Hypothalamus (tissue), 51 donors: ENCODE data around the gene SMG9.

Source experiments
- DNase-seq, 51 donors: peaks; one replicate each; lab custom pipeline; 2025; lab: John Stamatoyannopoulos, UW

The SMG9 gene, protein sequence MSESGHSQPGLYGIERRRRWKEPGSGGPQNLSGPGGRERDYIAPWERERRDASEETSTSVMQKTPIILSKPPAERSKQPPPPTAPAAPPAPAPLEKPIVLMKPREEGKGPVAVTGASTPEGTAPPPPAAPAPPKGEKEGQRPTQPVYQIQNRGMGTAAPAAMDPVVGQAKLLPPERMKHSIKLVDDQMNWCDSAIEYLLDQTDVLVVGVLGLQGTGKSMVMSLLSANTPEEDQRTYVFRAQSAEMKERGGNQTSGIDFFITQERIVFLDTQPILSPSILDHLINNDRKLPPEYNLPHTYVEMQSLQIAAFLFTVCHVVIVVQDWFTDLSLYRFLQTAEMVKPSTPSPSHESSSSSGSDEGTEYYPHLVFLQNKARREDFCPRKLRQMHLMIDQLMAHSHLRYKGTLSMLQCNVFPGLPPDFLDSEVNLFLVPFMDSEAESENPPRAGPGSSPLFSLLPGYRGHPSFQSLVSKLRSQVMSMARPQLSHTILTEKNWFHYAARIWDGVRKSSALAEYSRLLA

DNA sequence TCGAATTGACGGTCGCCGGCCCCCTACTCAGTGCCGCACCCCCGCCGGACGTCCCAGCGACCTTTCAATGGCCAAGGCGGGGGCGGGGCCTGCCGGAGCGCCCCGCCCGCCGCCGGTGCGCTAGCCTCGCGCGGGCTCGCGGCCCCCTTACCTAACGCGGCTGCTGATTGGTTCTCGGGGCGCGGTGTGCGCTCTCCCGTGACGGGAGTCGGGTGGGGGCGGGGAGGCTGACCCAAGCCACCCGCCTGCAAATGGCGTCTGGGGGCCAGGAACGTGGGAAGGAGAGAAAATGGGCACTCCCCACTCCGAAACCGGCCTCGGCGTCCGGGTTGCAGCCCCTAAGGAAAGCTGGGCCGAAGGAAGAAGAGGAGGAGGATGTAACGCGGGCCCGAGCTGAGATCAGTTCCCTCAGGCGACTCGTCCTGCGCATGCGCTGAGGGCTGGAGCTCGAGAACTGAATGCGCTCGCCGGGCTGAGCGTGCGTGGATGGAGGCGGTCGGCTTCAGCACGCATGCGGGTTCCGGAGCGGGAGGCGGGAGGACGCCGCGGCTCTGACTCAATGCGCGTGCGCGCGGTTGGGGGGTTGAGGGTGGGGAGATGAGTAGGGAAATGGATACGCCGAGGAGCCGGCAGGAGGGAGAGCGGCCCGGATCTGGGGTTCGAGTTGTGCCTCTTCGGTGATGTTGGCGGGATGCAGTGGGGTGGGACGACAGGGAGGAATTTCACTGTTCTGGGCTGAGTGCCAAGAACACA lies at the start of gene SMG9:
TSS of gene SMG9 (minus strand) at position 460 of the 753 bp plus-strand sequence. CDS start 4,221 bp downstream, outside the sequence.
- DNase-seq: peak; percentile 77 to 99 (median 95)

DNA sequence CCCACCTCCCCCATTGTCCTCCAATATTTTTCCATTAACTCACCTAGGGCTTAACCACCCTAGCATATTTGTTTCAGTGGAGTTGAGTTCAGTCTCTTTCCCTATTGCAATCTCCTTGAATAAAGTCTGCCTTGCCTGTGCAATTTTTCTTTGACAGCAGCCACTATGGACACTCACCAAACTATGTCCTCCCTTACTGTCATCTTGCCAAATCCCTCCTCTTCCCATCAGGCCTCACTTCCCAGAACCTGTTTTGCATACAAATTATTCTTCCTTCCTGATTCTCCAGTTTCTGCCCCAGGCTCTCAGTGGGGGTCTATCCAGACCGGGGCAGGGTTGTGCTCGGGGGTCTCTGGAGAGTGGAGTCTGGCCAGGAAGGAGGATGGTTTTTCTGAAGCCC lies 49.7 kb upstream of the SMG9 start:
- peak in 5 of 51 donors; percentile 11 to 26 (median 23) for DNase-seq

DNA sequence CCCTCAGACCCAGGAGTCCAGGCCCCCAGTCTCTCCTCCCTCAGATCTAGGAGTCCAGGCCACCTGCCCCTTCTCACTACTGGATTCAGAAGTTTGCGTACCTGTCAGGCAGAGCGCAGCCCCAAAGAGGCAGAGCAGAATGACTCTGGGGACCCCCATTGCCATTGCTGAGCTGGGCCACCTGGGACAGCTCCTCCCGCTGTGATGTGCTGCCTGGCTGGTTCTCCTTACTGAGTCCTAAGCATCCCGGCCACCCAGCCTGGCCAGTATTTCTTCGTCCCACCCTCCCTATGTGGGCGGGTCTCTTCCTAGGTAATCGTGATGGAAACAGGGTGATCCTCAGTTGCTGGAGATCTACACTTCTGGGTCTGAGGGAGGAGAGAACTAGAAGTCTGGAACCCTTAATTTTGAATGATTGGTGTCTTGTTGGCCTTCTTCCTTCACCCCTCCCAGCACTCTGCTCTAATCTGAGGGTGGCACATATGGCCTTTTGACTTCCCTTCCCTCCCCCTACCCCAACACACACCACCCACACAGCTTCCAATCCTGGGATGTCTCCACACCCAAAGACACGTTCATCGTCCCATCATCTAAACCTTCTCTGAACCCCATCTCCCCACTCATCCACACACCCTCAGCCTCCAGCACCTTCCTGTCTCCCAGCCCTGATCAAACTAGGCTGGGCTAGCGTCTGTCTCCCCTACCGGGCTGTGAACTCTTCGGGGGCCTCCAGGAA lies 47.6 kb upstream of the SMG9 start, which contains the start of gene LYPD5:
TSS of gene LYPD5 (minus strand) at position 232 of the 736 bp plus-strand sequence. CDS start at position 165, 67 bp downstream.
- DNase-seq: no peak

DNA sequence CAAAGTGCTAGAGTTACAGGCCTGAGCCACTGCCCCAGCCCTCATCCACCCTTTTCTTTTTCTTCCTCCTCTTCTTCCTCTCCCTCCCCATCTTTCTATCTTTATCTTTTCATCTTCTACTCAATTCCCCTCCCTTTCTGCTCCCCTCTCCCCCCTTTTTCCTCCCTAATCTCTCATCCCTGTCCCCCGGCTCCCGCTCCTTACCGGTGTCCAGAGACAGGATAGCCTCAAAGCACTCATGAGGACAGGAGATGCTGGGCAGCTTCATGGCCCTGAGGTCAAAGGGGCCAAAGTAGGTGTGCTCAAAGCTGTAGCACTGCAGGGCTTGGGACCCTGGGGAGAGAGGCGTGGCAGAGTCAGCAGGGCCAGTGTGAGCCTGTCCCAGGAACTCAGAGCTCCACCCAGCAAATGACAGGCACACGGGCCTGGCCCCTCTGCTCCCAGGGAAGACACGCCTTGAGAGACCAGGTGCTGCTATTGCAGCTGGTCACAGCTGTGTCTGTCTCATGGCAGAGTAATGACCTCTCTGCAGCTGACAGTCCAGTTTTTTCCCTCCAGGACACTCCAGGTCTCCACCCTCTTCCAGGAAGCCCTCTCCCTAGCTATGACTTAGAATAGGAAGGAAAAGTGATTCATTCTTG lies 44.9 kb upstream of the SMG9 start:
- no peak for DNase-seq

DNA sequence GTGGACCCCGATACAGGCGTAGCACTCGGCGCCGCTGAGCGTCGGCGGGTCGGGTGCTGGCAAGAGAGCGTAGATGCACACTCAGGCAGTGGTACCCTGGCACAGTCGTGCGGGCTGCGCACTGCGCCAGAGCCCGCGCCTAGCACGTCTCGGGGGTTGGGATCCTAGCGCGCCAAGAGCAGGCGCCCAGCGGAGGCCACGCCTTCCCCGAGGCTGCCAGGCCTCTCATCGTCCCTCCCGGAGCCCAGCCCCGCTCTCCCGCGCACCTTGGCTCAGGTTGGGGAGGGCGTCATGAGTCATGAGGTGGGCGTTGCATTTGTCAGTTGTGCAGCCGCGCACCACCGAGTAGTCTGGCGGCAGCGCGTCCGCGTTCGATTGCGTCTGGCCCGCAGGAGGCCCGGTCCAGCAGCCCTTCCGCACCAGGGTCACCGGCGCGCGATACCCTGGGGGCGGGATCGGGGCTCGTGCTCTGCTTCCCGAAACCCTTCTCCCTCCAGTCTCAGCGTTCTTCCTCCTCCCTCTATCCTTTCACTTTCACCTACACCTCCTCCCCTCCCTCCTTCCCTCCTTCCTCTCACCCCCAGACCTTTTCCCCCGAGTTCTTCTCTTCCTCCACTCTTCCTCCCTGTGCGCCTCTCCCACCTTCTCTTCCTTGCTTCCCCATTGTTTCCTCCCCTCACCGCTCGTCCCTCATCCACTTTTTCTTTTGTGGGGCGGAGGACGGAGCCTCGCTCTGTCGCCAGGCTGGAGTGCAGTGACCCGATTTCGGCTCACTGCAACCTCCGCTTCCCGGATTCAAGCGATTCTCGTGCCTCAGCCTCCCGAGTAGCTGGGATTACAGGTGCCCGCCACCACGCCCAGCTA lies 44.0 kb upstream of the SMG9 start:
- peak in 21 of 51 donors; percentile 10 to 77 (median 35) for DNase-seq

DNA sequence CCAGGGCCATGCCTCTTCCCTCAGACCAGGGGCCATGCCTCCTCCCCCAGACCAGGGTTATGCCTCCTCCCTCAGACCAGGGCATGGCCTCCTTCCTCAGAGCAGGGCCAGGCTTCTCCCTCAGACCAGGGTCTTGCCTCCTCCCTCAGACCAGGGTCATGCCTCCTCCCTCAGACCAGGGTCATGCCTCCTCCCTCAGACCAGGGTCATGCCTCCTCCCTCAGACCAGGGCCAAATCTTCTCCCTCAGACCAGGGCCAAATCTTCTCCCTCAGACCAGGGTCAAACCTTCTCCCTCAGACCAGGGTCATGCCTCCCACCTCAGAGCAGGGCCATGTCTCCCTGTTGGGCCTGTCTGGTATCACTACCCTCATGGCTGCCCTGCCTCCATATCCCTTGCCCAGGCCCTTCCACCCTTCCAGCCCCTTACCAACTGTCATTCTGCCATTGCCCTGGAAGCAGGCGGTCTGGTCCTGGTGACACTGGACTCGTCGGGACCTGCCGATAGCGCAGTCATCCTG lies 43.3 kb upstream of the SMG9 start:
- no peak for DNase-seq

DNA sequence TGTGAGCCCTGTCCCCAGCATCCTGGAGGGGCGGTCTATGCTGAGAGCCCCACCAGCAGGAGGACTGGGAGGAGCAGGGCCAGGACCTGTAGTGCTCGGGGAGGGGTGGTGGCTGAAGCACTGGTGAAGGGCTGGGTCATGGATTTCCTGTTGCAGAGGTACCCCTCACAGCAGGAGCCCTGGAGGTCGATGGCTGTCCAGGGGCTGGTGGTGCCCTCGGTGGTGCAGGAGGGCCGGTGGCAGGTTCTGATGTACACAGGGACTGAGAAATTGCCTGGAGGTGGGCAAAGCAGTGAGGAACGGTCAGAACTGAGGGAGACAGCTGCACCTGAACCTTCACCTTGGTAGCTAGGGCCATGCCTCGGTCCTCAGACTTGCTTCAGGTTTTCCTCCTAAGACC lies 42.8 kb upstream of the SMG9 start:
- no peak for DNase-seq

DNA sequence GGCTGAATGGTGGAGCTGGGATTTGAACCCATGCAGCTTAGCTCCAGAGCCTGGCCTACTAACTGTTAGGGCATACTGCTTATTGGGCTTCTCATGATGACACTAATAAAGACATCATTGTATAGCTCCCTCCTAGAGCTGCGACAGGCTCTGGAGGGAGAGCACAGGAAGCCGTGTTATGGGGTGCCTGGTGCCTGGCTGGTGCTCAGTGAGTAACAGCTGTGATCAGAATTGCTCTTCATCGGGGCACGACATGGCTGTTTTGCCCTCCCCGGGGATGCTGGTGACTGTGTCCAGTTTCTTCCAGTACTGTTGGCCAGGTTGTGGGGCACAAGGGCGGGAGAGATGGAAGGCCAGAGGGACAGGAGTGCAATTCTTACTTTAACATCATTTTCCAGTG lies 42.4 kb upstream of the SMG9 start:
- DNase-seq: peak in 8 of 51 donors; percentile 12 to 38 (median 20)

DNA sequence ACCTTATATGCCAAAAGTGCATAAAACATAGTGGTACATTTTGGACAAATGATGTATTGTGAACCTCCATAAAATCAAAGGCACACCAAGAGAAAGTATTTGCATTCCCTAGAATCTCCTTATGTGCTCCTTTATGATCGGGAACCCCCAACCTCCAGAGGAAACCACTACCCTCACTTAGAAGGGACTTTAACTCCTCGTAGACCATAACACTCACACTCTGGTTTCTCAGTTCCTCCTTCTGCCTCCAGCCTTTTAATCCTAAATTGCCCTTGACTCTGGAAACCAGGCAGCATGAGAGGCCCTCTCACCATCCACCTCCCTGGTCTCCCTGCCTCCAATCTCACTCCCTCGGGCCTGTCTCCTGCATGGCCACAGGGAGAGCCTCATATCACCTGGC lies 35.8 kb upstream of the SMG9 start:
- DNase-seq: no peak

DNA sequence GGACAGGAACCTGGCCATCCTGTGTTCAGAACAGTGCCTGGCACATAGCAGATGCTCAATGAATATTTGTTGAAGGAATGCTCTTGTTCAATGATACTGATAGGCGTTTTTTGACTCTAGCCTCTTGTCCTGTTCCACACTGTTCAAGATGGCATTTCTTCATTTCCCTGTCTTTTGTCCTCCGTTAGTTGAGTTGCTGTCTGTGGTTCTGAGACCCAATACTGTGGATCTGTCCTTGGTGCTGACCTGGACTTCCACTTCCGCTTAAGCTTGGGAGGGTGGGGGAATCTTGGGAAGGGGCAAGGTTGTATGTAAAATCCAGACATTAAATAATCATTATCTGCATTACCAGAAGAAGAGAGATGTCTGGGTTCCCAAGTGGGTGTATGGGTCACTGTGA lies 34.3 kb upstream of the SMG9 start:
- no peak for DNase-seq

DNA sequence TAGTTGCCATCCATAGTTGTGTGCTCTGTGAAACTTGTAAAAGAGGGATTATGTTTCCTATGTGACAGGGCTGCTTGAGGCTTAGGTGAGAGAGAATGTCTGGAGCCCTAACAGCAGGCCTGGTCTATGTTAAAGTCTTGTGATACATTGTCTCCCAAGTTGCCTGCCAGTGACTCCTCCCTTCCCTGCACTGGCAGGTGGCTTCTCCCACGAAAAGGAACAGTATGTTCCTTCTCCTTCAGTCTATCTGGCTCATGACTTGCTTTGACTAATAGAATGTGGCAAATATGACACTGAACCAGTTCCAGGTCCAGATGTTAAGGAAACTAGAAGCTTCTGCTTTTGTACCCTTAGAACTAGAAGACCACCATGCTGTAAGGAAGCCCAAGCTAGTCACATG lies 31.9 kb upstream of the SMG9 start:
- DNase-seq: no peak

DNA sequence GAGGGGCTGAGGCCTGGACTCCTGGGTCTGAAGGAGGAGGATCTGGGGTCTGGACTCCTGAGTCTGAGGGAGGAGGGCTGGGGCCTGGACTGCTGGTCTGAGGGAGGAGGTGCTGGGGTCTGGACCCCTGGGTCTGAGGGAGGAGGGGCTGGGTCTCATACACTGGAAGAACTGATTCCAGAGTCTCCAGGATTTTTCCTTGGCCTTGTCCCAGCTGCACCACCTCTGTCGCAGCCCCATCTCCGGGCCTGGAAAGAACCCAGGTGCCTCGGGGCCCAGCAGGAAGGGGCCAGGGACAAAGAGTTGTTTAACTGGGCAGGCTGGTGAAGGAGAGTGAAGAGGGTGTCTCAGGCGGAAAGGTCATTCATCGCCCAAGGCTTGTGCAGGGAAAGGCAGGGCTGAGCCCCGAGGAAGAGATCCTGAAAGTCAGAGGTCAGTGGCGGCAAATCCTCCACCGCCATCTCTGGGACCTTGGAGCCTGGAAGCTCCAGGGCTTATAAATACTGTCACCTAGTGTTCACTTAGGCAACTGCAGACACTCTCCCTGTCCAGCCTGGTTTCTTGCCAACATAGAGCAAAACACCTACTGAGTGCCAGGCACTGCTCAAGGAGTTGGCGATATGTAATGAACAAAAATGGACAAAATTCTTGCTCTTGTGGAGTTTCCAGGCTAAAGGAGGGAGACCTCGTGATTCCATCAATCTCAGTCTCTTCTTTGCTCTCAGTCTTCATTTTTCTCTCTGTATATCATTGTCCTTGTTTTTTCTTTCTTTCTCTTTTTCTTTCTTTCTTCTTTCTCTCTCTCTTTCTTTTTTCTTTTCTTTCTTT lies 30.4 kb upstream of the SMG9 start:
- peak in 17 of 51 donors; percentile 7 to 54 (median 27) for DNase-seq

DNA sequence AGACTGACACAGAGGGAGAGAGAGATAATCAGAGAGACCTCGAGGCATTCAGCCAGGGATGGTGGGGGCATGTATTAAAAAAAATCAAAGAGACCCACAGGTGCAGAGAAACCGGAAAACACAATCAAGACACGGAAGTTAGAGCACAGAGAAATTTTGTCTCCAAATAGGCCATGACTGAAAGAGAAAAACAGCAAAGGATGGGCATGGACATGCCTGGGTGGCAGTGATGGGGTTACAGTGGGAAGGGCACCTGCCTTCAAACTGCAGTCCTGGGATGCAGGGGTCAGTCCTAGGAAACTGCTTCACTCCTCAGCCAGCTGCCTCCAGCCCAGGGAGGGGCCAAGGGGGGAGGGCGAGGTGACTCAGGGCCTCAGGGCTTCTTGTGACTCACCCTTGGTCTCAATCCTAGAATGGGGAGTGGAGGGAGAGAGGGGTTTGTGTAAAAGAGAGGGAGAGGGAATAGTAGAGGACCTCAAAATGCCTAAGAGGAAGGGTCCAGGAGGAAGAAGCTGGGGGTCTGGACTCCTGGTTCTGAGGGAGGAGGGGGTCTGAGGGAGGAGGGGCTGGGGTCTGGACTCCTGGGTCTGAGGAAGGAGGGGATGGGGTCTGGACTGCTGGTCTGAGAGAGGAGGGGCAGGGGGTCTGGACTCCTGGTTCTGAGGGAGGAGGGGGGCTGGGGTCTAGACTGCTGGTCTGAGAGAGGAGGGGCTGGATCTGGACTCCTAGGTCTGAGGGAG lies 29.6 kb upstream of the SMG9 start:
- peak in 1 of 51 donors; percentile 5 for DNase-seq

DNA sequence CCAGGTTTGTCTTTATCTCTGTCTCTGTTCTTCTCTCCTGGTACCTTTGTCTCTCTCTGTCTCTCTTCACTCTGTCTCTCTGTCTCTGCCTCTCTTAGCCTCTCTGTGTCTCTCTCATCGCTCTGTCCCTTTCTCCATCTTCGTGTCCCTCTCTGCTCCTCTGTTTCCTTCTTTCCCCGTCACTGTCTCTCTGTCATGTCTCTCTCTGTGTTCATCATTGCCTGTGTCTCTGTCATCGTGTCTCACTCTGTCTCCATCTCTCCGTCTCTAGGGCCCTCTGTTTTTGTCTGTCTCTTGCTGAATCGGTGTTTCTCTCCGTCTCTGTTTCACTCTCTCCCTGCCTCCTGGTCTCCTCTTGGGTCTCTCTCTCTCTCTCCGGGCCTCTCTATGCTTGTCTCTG lies 28.9 kb upstream of the SMG9 start:
- no peak for DNase-seq

DNA sequence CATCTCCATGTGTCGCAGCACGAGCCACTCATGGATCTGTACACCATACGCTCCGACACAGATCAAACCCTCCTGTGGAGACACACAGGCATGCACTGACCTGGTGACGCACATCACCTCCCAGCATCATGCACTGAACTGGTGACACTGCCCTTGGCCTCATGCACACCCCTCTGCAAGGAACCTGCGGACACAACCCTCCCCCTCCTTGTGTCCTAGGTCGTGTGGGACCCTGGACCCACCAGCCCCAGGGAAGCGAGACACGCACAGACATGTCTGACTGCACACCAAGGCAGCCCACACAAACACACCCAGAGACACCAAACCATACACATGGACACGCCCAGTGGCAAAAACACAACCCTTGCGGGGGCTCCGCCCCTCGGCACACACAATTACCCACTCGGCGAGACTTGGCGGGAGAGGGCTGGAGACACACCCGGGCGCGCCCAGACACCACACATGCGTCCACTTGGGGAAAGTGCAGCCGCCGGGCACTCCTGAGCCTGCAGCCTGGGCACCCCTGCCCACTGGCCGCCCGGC lies 28.0 kb upstream of the SMG9 start:
- DNase-seq: no peak

DNA sequence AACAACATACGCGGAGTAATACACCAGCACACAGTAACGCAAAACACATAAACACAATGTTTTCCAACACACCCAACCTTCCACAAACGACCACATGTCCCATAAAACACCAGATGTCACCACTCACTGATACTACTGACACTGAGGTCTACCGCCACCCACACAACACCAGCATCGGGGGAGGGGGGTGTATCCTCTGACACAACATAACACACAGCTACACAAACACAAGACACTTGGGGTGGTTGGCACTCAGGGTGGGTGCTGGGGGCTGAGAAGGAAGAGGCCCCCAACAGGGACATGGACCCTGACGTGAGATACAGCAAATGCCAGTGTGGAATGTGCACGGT lies 27.5 kb upstream of the SMG9 start:
- DNase-seq: no peak

DNA sequence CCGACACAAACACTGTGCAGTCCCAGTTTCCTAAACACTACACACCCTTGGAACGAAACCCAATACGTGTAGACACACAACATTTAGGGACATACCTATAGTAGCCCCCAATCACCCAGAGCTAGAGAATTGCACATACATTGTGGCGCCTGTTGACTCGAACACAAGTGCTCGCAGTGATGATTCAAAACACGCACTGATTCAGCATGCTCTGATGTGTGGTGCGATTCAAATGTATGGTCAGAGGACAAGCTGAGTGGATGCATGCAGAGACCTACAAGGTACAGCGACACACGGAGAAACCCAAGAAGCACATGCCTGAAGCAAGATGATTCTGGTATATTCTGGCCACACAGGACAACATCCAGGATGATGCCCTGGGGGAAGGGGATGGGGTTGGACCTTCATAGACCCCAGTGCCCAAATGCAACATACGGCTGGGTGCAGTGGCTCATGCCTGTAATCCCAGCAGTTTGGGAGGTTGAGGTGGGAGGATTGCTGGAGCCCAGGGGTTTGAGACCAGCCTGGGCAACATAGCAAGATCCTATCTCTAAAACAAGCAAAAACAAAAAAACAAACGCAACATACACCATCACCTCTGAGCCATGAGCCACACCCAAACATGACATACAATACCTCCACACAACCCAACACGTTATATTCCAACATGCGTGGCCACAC lies 27.0 kb upstream of the SMG9 start:
- no peak for DNase-seq
